VCaP (cell line): ENCODE results near the gene EWSR1.

ENCODE experiments used
- H3K27ac ChIP-seq: fragments of 450-650 bp; 2 replicates; pipeline ENCODE4 v1.5.1; 2017
- TF ChIP-seq, protein P1 (sequence below): fragments of 450-650 bp; conservative IDR thresholded peaks from 2 replicates; pipeline ENCODE4 v1.5.1; 2017; ENCODE audit warnings: mild to moderate bottlenecking, moderate library complexity

EWSR1 gene

DNA sequence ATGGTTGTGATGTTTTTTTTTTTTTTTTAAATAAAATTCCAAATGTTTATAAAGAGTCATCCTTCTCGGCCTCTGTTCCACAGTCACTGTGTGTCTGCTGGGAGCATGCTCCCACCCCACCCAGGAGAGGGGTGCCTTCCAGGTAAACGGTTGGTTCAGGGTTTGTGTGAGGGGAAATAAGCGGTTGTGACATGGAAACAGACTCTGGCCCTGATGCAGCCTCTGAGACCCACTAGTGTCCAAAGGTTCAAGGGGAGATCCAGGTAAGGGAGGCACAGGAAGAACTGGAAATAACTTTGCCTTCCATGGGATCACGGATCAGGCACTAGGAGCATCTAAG lies 32.4 kb downstream of the EWSR1 start:
- TF ChIP-seq, protein P1, sequence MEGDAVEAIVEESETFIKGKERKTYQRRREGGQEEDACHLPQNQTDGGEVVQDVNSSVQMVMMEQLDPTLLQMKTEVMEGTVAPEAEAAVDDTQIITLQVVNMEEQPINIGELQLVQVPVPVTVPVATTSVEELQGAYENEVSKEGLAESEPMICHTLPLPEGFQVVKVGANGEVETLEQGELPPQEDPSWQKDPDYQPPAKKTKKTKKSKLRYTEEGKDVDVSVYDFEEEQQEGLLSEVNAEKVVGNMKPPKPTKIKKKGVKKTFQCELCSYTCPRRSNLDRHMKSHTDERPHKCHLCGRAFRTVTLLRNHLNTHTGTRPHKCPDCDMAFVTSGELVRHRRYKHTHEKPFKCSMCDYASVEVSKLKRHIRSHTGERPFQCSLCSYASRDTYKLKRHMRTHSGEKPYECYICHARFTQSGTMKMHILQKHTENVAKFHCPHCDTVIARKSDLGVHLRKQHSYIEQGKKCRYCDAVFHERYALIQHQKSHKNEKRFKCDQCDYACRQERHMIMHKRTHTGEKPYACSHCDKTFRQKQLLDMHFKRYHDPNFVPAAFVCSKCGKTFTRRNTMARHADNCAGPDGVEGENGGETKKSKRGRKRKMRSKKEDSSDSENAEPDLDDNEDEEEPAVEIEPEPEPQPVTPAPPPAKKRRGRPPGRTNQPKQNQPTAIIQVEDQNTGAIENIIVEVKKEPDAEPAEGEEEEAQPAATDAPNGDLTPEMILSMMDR: no peak
- no peak overlapping the region for H3K27ac ChIP-seq

DNA sequence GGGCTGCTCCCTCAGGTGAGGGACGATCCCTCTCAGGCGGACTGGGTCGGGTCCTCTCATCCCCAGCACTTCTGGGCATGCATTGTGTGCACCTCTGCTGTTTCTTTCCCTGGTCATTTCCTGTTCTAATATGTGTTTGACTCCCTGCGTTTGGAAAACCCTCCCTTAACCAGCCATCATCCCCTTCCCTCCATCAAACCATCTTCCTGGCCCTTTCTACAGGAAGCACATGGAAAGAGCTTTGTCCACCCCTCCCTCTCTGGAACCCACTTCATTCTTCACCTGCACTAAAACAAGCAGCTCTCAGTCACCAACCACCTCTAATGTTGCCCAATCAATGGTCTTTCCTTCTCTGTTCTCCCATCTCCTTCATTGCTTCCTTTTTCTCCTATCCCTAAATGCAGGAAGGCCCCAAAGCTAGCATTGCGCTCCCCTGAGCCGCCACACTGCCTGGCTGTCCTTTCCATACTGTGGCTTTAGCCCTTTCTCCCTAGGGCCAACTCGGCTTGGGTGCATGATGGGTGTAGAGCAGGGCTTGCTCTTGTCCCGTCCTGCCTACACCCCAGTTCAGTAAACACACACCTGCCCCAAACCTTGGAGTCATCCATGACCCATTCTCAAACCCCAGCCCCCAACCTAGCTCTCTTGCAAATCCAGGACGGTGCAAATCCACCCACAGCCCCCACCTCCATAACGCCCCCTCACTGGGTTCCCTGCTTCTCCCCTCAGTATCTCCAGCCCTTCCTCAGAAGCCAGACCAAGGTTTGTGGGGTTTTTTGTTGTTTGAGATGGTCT lies 32.9 kb downstream of the EWSR1 start:
- TF ChIP-seq, protein P1: no peak
- no peak overlapping the region for H3K27ac ChIP-seq

DNA sequence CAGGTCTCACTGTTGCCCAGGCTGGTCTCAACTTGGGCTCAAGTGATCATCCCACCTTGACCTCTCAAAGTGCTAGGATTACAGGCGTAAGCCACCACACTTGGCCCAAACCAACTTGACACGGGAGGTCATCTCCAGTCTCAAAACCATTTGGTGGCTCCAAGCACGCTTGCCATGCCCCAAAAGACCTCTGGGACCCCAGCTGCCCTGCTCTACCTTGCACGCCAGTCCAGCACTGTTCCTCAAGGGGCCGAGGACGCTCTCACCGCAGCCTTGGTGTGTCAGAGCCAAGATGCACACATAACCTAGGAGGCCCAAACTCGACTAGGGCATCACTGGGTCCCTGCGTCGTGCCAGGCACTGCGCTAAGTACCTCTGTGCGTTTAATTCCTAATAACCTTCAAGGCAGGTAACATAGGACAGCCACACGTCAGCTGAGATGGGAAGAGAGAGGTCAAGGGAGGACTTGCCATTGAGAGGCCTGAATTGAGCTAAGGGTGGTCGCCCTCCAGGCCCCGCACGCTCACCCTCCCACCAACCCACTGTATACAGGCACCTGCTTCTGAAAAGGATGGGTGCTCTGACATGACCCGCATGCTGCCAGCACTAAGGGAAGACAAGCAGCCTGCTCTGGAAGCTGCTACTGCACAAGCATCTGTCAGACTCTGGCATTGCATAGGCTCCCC lies 33.8 kb downstream of the EWSR1 start:
- TF ChIP-seq, protein P1: no peak
- peak overlapping the region; percentile 53 for H3K27ac ChIP-seq

DNA sequence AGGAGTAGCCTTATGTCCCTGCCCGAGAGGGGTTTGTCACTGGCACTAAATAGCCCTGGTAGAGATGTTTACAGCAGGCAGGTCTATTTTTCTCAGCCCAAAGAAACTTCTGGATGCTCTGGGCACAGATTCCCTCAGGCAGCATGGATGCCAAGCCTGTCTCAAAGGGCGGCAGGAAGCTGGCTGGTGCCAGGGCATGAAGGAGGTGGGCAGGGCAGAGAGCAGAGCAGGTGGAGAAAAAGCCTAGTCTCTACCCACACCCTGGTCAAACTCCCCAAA lies 34.3 kb downstream of the EWSR1 start:
- peak overlapping the region; percentile 53 for H3K27ac ChIP-seq
- TF ChIP-seq, protein P1: no peak

DNA sequence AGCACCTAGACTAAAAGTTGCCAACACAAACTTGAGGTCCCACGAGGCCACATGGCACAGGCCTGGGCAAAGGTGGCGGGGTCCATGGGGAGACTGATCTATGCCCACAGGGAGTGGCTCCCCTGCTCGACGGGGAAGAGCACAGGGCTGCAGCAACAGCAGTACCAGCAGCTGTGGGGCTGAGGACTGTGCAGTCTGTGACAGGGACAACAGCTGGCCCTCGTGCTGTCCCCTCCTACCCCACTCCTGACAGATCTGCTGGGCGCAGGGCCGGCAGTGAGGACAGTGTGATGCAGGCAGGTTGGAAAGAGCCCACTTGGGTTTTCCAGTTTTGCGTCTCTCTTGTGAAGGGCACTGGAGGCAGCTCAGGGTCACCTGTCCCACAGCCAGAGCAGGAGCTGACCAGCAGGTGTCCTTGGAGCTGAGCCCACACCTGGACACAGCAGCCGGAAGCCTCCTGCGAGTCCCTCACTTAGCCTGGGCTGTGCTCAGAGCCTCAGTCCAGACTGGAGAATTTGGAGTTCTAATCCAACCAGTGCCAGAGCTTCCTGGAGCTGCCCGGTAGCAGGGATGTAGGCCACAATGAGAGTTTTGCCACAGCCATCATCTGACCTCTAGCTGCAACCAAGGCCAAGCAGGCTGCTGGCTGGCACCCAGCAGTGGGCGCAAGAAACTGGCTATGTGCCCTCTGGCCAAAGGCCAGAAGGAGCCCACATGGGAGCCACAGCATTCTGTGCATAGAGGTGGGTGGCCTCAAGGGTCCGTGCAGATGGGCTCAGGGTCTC lies 34.8 kb downstream of the EWSR1 start:
- TF ChIP-seq, protein P1: no peak; the same call in 1 of the 2 replicates
- H3K27ac ChIP-seq: peak overlapping the region; percentile 53

DNA sequence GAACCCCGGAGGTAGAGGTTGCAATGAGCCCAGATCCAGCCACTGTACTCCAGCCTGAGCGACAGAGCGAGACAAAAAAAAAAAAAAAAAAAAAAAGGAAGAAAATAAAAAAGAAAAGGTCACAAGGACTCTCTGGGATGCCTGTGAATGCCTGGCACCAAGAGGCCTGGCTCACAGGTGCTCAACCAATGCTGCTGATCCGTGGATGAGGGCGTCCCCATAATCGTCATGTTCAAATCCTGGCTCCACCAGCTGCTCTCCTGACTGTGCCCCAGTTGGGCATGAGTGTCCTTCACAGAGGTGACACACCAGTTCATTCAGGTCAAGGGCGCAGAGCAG lies 37.7 kb downstream of the EWSR1 start:
- TF ChIP-seq, protein P1: no peak
- peak overlapping the region; percentile 88 for H3K27ac ChIP-seq

DNA sequence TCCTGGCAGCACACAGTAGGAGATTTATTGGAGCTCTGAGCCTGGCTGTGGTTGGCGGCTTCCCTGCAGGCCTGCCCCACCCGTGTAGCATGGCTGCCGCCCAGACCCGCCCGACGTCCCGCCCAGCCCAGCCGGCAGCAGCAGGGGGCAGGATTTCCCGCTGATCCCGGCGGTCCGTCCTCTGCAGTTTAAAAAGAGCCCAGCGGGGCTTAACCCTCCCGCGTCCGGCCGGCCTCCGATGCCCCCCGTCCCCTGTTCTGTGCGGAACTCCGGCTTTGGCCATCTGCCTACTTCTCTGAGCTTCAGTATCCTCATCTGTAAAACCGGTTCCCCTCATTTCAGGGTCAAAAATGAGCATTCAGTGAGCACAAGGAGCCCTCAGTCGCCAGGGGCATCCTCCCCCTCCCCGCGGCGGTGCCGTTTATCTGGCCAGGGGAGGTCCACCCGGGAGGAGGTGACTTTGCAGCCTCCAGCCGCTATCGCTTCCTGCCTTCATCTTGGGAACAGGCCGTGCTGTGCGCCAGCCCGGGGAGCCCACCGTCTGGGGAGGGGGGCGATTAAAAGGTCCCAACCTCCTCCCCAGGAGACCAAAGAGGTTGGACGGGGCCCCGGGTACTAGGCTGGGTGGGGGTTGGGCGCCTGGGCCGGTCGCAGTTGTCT lies 38.2 kb downstream of the EWSR1 start, which contains the start of gene GAS2L1:
GAS2L1 (plus strand) TSS at position 476 of the 660 bp plus-strand sequence. CDS start 1,456 bp downstream, outside the sequence.
- peak within 1 kb of the TSS; percentile 88 for H3K27ac ChIP-seq
- TF ChIP-seq, protein P1: peak; percentile 78
